Esophagus mucosa (tissue), 1 donor: Measurements from ENCODE around the gene C2orf15. TPM values are rescaled to one million over a fixed set of nuclear protein-coding genes. Genes with fewer than 3 reads are reported as not detected.
"Not testable (repeated sequence)": the region's sequence is repeated elsewhere in the genome, so short reads cannot be mapped to it uniquely, and the experiment has no call there.

Source experiments
- ATAC-seq: fragments of 200-7000 bp; cut with Tn5 transposase; one replicate; pipeline ENCODE4 v1.9.1; 2020
- total RNA-seq: library from RNA; stranded (reverse); gene quantifications from one replicate; pipeline ENCODE4 v1.2.4, GENCODE V29; 2023
- donor health status: DM: yes; HTN: yes; CAD: no.

C2orf15 gene
- total RNA-seq: 1.9 TPM

- peak; percentile 98 for ATAC-seq
These were observed at the start of gene C2orf15 for GRCh38 chr2:99141110-99142108. C2orf15 (plus strand) TSS chr2:99141707; CDS start chr2:99150559, 8,852 bp downstream.

- ATAC-seq: no peak
These were observed 44.8 kb upstream of the C2orf15 start for GRCh38 chr2:99096728-99097127.

- no peak for ATAC-seq
These were observed 39.8 kb upstream of the C2orf15 start for GRCh38 chr2:99101697-99102096.

GRCh38 chr2:99104006-99104405, 37.5 kb upstream of the C2orf15 start:
- ATAC-seq: peak; percentile 36

GRCh38 chr2:99106913-99107312, 34.6 kb upstream of the C2orf15 start:
- no peak for ATAC-seq

- no peak for ATAC-seq
These were observed 30.3 kb upstream of the C2orf15 start for GRCh38 chr2:99111236-99111635.

GRCh38 chr2:99111945-99112344, 29.6 kb upstream of the C2orf15 start:
- no peak for ATAC-seq

- no peak for ATAC-seq
These were observed 28.9 kb upstream of the C2orf15 start for GRCh38 chr2:99112617-99113016.

GRCh38 chr2:99127981-99128380, 13.5 kb upstream of the C2orf15 start:
- no peak for ATAC-seq

GRCh38 chr2:99135044-99135556, 6.4 kb upstream of the C2orf15 start:
- not testable (repeated sequence) for ATAC-seq

GRCh38 chr2:99139003-99139402, 2.5 kb upstream of the C2orf15 start:
- ATAC-seq: no peak

- ATAC-seq: no peak
These were observed 1.2 kb upstream of the C2orf15 start for GRCh38 chr2:99140056-99140859.

- no peak for ATAC-seq
These were observed 722 bp upstream of the C2orf15 start for GRCh38 chr2:99140860-99141109.

GRCh38 chr2:99150706-99151105, 9.2 kb downstream of the C2orf15 start:
- ATAC-seq: no peak

- ATAC-seq: no peak
These were observed 10.8 kb downstream of the C2orf15 start for GRCh38 chr2:99152199-99152895.

- ATAC-seq: no peak
These were observed 12.6 kb downstream of the C2orf15 start for GRCh38 chr2:99153921-99154604.

GRCh38 chr2:99154643-99155536, 13.4 kb downstream of the C2orf15 start, which contains the start of the genes LIPT1 and TSGA10:
LIPT1 (plus strand) TSS chr2:99154967; CDS start chr2:99161958, 6,991 bp downstream.
TSGA10 (minus strand) TSS chr2:99154942; CDS start chr2:99109439, 45,503 bp downstream.
- ATAC-seq: peak; percentile 95

GRCh38 chr2:99156891-99157290, 15.4 kb downstream of the C2orf15 start:
- ATAC-seq: no peak

GRCh38 chr2:99158599-99158998, 17.1 kb downstream of the C2orf15 start:
- ATAC-seq: no peak

- ATAC-seq: peak; percentile 61
These were observed 18.1 kb downstream of the C2orf15 start for GRCh38 chr2:99159594-99159993.

- no peak for ATAC-seq
These were observed 24.7 kb downstream of the C2orf15 start for GRCh38 chr2:99166218-99166617.
